Esophagus squamous epithelium (tissue), 5 donors: ENCODE data around the gene PAM16. TPM values are rescaled to one million over a fixed set of nuclear protein-coding genes. Genes with fewer than 3 reads are reported as not detected.

Experiments used
- DNase-seq: peaks from one replicate; lab custom pipeline; 2025; lab: John Stamatoyannopoulos, UW
- H3K27ac ChIP-seq, 4 donors: fragments of 200-600 bp; sonication (generic); one replicate each; pipeline ENCODE4 v1.5.1; 2016 to 2019; ENCODE audit warnings: mild to moderate bottlenecking in 1 of 4
- H3K27me3 ChIP-seq, 4 donors: fragments of 200-600 bp; sonication (generic); 1 replicate in 3 of 4; 2 replicates in 1 of 4; pipeline versions ENCODE4 v1.5.1 to v1.6.0; 2017 to 2021; ENCODE audit warnings: antibody characterized with exemption in 1 of 4
- H3K36me3 ChIP-seq, 3 donors: fragments of 200-600 bp; sonication (generic); one replicate each; pipeline ENCODE4 v1.5.1; 2016 to 2019
- H3K4me1 ChIP-seq, 3 donors: fragments of 200-600 bp; sonication (generic); one replicate each; pipeline ENCODE4 v1.5.1; 2017 to 2019
- H3K4me3 ChIP-seq, 4 donors: fragments of 200-600 bp; sonication (generic); 1 replicate in 3 of 4; 2 replicates in 1 of 4; pipeline ENCODE4 v1.5.1; 2016 to 2019; ENCODE audit warnings: mild to moderate bottlenecking in 2 of 4, moderate library complexity in 1 of 4
- H3K9me3 ChIP-seq, 3 donors: fragments of 200-600 bp; sonication (generic); one replicate each; pipeline ENCODE4 v1.5.1; 2016 to 2019
- CTCF ChIP-seq, 6 experiments: fragments of 450-650 bp in 4 of 6; fragments of 200-600 bp in 2 of 6; sonication (generic) in 2 of 6; IDR thresholded peaks; one replicate each; pipeline ENCODE4 v1.5.1; 2016 to 2019; ENCODE audit warnings: antibody characterized with exemption in 6 of 6, mild to moderate bottlenecking in 4 of 6, moderate library complexity in 4 of 6
- POLR2A ChIP-seq, 4 donors: fragments of 450-650 bp; IDR thresholded peaks; one replicate each; pipeline ENCODE4 v1.6.1; 2017; ENCODE audit warnings: antibody characterized with exemption in 4 of 4, mild to moderate bottlenecking in 4 of 4, moderate library complexity in 3 of 4
- WGBS, 2 donors: methylation state at CpG; one replicate each; pipeline ENCODE4 v1.1.5; 2018; 5-methylcytosine and 5-hydroxymethylcytosine counted together
- intact Hi-C: fragments of 100-400 bp; cut with DNase I; formaldehyde crosslinking; loops from one replicate; pipeline ENCODE4 v1.15.0; 2022
- total RNA-seq, 4 donors: library from RNA; depleted of rRNA; stranded (reverse); fragments of >200 nt; gene quantifications; one replicate each; pipeline ENCODE4 v1.1.0, GENCODE V29; 2016
- donor health status: DM: yes; HTN: yes; CAD: no.

PAM16 gene
- total RNA-seq, 4 donors from 2014 or later = 29.5 to 40.8 (median 33.2) TPM

GRCh38 chr16:4317532-4318450 is 33.3 kb downstream of the PAM16 start:
- TF ChIP-seq POLR2A (IDR thresholded peaks at IDR 0.05) (no peak), CTCF (IDR thresholded peaks at IDR 0.05) (no peak)
- peak overlapping the region; percentile 14 to 98 (median 78) for H3K27ac ChIP-seq
- H3K36me3 ChIP-seq = no peaks in the 10 kb centered on the region
- 44 to 100% methylated on average over 1 to 3 of the region's 12 CpGs for WGBS, 2 donors
- peaks cover 0 to 61% (median 2%) of the 10 kb centered on the region in 4 donors for H3K27me3 ChIP-seq
- no peaks in the 10 kb centered on the region for H3K9me3 ChIP-seq
- peaks cover 51 to 91% (median 55%) of the 10 kb centered on the region in 3 donors for H3K4me1 ChIP-seq
- intact Hi-C loops = no loop called here
- DNase-seq = no peak
- peak overlapping the region in 3 of 4 donors; percentile 47 to 89 (median 74) for H3K4me3 ChIP-seq

DNA sequence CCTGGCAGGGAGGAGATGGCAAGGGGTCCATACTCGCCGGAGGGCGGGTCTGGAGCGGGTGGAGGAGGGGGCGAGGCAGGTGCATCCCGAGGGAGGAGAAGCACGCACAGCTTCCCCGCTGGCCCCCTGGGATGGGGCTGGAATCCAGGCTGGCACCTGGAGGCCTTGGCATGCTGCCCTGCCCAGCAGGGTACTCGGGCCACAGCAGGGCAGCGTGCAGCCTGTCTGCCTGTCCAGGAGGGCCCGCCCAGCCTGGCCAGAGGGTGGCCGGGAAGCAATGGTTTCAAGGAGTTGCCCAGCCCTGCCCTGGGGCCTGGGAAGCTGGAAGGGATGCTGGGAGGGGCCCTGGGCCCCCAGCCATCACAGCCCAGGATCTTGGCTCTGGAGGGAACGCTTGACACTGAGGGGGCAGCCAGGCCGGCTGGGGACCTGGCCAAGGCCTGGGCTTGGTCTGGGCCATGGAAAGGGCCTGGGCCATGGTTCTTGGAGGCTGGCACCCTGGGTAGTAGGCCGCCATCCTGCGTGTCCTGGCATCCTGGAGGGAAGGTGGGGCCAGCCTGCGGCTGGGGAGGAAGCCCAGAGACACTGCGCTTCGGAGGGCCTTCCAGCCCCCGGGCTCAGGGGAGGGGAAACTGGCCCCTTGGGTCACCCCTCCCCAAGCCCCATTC is 34.1 kb downstream of the PAM16 start:
- Histone ChIP-seq H3K4me1 (peaks cover 50 to 83% (median 55%) of the 10 kb centered on the region in 3 donors), H3K4me3 (peak overlapping the region; percentile 47 to 89 (median 60)), H3K27ac (peak overlapping the region; percentile 71 to 98 (median 80)), H3K27me3 (peaks cover 0 to 61% (median 2%) of the 10 kb centered on the region in 4 donors), H3K36me3 (no peaks in the 10 kb centered on the region), H3K9me3 (no peaks in the 10 kb centered on the region)
- no peak for DNase-seq
- 0 to 9% methylated on average over 1 to 7 of the region's 20 CpGs for WGBS, 2 donors
- TF ChIP-seq POLR2A (IDR thresholded peaks at IDR 0.05) = no peak
- no peak for TF ChIP-seq CTCF (IDR thresholded peaks at IDR 0.05)
- intact Hi-C loops = no loop called here

DNA sequence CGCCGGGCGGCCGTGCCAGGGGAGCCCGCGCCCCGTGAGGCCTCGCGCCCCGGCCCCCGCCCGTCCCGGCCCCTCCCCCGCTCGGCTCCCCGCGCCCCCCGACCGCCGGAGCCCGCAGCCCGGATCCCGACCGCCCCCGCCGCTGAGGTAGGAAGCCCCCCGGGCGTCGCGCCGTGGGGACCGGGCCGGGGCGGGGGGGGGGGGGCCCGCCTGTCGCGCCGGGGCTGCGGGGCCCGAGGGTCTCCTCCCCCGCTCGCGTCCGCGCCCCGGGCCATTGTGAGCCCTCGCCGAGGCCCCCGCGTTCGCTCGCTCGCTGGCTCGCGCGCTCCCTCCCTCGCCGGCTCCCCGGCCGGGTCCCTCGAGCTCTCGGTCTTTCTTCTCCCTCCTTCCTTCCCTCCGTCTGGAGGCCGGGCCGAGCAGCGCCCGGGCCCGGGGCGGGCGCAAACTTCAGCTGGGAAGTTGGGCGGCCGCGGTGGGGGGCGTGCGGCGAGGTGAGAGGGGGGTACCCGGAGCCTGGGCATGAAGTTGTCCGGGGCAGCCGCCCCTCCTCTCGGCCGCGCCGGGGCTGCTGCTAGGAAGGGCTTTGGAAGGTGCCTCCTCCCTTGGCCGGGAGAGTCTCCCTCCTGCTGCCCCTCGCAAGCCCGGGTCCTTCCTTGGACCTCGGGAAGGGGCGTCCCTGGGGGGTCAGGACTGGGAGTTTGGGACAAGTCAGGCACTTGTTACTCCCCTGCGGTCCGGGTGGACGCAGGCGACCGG is 34.8 kb downstream of the PAM16 start:
- H3K27ac ChIP-seq = peak overlapping the region; percentile 71 to 98 (median 80)
- peak overlapping the region; percentile 47 to 89 (median 60) for H3K4me3 ChIP-seq
- H3K27me3 ChIP-seq = peaks cover 0 to 61% (median 2%) of the 10 kb centered on the region in 4 donors
- WGBS, 2 donors = 7% methylated on average over 3 of the region's 93 CpGs; no CpG with 5 or more reads in 1 of the 2 donors
- H3K4me1 ChIP-seq = peaks cover 50 to 76% (median 55%) of the 10 kb centered on the region in 3 donors
- intact Hi-C loops = no loop called here
- no peak for TF ChIP-seq POLR2A (IDR thresholded peaks at IDR 0.05)
- TF ChIP-seq CTCF (IDR thresholded peaks at IDR 0.05) = no peak
- H3K9me3 ChIP-seq = no peaks in the 10 kb centered on the region
- H3K36me3 ChIP-seq = no peaks in the 10 kb centered on the region
- DNase-seq = no peak

- TF ChIP-seq POLR2A (IDR thresholded peaks at IDR 0.05) = peak in 1 of 4 donors; percentile 43
- no peak for TF ChIP-seq CTCF (IDR thresholded peaks at IDR 0.05)
- Histone ChIP-seq H3K36me3 (no peaks in the 10 kb centered on the region), H3K9me3 (no peaks in the 10 kb centered on the region), H3K4me1 (peaks cover 43 to 68% (median 49%) of the 10 kb centered on the region in 3 donors), H3K27me3 (peaks cover 0 to 61% (median 2%) of the 10 kb centered on the region in 4 donors), H3K4me3 (peak within 1 kb of the TSS; percentile 47 to 89 (median 60)), H3K27ac (peak within 1 kb of the TSS; percentile 75 to 98 (median 82))
- WGBS, 2 donors = no CpG with 5 or more reads among the region's 115 CpGs
- intact Hi-C loops = no loop called here
- DNase-seq = no peak
Measured at GRCh38 chr16:4315186-4316107, 35.7 kb downstream of the PAM16 start, which contains the start of gene GLIS2. GLIS2 (plus strand) TSS chr16:4316067; CDS start chr16:4332281, 16,214 bp downstream.
